HPDE6-E6E7 (cell line): ENCODE data around the gene EPHB1.

Experiments used
- DNase-seq: peaks from one replicate; pipeline ENCODE4 v3.0.0; 2011; ENCODE audit warnings: missing footprints; ENCODE audit errors: extremely low spot score

EPHB1 gene

DNA sequence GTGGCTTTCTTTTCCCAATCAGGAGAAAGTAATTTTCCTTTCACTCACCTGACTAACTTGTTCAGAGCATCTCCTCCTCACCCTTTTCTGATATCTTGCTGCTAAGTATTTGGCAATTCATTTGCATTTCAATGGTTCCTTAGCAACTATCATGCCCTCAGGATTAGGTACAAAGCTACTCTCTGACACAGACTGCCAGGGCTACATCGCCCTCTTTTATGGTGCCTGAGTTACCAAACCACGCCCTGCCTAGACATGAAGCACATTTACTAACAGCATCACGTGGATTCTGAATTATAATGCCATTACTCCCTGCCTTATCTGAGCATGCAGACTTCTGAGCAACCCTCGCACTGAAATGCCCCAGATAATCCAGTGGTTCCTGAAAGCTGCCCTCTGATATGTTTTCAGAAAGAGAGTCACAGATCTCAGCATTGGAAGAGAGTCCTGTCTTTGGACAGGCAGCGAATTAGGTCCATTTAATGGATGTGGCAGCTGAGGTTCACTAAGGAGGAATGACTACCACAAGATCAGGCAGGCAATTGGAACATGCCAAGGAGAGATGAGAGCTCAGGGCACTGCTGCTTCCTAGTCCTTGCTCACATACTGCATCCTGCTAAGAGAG is 14.5 kb downstream of the EPHB1 start:
- no peak for DNase-seq

DNA sequence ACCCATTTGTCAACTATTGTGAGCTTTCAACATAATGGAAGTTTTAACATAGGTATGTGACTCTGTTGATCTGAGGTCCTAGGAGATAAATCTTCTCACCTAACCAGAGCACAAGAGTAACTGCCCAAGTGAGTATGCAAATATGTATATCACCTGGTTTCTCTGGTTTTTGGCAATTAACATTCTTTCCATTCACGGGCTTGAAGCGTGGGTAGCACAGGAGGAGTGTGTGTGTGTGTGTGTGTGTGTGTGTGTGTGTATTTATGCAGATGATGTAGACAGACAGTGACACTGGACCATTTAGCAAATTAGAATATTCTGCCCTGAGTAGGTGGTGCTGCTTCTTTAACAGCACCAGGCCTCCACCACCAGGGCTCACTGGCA is 15.0 kb downstream of the EPHB1 start:
- DNase-seq = no peak

DNA sequence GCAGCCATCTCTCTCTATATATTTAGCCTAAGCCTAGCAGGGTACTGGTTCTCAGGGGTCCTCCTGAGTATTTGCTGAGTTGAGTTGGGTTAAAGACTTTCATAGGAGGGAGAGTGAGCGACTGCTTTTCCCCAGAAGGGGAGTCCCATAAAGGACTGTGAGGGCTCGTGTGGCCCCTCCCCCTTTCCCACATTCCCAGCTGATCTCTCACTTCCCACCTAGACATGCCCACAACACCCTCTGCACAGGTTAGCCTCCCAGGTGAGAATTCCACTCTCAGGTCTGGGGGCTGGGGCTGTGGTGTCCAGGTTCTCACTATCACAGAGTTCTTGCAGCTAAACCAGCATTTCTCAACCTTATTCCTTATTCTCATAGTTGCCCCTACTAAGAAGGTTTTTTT is 15.8 kb downstream of the EPHB1 start:
- no peak for DNase-seq

DNA sequence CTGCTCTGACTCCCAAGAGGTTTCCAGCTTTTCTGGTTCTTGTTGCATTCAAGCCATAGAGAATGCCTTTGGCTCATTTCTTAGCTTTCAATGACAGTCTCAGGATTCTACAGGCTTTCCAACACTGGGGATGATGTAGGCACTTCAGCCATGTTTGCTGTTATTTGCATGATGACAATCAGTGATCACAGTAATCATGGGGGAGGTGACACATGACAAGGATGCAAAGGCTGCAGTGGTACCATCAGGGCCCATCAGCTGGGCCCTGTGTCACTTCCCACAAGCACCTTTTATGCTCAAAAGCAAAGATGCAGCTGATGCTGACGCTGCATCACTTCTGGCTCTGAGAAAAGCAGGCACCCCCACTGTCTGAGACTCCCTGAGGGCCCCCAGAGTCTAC is 18.6 kb downstream of the EPHB1 start:
- no peak for DNase-seq

DNA sequence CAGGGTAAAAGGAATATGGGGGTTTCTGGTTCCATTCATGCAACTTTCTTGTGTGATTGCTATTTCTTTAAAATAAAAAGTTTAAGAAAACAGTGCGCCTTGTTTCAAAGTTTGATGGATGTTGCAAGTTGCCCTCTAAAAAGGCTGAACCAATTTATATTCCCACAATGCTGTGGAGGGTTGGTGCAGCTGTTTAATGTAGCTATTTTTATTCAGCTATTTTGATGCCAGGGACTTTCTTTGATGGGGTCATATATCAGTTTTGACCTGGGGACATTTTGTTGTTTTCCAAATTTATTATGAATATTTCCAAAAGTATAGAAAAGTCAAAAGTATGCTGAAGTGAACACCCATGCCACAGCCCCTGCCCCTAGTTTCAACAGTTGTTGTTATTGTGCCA is 20.5 kb downstream of the EPHB1 start:
- no peak for DNase-seq

- DNase-seq = no peak
Observed at GRCh38 chr3:134816623-134817022, 21.6 kb downstream of the EPHB1 start.

DNA sequence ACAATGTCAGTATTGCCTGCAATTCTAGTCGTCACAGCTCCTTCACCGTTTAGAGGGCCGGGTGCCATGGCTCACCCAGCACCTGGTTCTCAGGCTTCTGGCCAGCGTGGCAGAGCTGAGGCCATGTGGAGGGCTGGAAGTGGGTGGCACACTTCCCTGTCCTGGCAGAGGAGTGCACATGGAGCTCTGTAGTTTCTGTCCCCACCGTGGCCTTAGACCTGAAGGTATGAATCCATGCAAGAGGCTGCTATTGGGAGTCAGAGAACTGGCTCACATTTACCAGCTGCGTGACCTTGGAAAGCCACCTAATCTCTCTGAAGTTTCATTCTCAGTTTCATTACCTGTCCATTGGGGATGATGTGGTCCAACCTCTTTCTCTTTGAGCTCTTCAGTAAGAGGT is 22.2 kb downstream of the EPHB1 start:
- DNase-seq = no peak

DNA sequence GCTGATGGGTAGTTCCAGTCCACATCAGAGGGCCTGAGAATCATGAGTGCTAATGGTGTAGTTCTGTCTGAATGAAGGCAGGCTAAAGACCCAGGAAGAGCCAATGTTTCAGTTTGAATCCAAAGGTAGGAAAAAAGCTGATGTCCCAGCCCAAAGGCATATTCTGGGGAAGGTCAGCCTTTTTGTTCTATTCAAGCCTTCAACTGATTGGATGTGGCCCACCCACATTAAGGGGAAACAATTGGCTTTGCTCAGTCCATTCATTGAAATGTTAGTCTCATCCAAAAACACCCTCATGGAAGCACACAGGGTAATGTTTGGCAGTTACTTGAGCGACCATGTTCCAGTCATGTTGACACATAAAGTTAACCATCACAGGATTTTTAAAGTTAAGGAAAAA is 25.9 kb downstream of the EPHB1 start:
- DNase-seq = no peak

DNA sequence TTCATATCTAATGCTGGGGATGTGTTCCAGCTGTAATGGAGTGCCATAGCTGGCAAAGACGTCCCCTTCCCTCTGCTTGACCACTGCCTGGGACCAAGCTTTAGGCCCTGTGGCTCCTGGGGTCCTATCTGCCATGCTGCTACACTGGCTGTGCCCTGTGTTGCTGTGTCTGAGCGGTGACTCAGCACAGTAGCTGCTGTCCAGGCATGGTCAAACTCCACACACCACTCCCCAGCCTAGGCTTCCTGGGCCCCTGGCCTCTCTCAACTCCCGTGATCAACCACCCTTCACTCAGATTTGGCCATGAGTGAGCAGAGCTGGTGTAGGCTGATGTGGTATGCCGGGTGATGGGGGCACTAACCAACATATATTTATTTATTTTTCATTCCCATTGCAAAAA is 27.0 kb downstream of the EPHB1 start:
- no peak for DNase-seq

- DNase-seq = no peak
Observed at GRCh38 chr3:134823679-134824078, 28.6 kb downstream of the EPHB1 start.

DNA sequence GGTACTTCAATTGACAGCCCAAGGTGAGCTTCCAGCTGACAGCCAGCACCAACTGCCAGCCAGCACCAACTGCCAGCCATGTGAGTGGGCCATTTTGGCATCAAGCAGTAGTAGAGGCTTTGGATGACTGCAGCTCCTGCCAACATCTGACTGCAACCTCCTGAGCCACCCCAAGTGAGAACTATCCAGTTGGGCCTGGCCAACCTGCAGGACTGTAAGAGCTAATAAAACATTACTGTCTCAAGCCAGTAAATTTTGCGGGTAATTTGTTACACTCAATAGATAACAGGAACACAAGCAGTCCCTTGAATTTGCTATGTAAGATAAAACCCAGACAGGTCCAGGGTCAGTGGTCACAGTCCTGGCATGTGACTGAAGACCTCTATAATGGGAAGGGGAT is 29.7 kb downstream of the EPHB1 start:
- no peak for DNase-seq

DNA sequence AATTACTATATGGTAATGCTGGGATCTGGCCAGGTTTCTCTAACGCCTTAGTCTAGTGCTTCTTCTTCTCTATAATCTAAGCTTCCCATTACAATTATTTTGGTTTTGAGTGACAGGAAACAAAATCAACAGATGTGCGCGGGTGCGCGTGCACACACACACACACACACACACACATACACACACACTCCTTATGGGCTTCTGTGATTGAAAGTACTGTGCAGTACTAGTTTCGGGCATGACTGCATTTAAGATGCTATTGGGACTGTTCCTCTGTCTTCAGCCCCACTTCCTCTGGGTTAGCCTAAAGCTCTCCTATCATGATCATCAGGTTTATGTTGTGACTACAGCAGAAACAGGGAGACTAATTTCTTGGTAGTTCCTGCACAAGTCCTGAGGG is 32.2 kb downstream of the EPHB1 start:
- DNase-seq = no peak

DNA sequence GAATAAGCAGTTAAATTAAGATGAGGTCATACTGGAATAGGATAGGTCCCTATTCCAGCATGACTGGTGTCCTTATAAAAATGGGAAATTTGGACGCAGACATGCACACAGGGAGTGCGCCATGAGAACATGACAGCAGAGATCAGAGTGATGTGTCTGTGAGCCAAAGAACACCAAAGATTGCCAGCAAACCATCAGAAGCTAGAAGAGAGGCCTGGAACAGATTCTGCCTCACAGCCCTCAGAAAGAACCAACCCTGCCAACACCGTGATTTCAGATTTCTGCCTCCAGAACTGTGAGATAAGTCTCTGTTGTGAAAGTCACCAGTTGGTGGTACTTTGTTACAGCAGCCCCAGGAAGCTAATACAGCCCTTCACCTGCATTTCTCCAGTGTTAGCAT is 34.7 kb downstream of the EPHB1 start:
- DNase-seq = no peak

DNA sequence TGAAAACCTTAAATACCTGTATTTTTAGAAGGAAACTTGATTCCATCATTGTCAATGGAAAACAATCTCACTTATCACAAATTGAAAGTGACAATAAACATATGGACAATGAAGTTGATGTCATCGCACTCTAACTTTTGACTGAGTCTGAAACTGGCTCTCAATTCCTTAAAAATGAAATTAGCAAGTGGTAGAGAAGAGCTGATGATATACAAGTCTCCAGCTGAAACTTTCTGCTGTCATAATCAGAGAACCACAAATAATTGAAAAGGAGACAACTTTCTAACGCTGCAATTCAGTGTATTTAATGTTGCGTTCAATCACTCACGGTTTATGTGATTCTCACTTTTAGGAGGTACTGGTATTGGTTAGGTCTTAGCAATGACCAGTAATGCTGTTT is 37.5 kb downstream of the EPHB1 start:
- no peak for DNase-seq

- DNase-seq = no peak
Observed at GRCh38 chr3:134833453-134834163, 38.5 kb downstream of the EPHB1 start.

DNA sequence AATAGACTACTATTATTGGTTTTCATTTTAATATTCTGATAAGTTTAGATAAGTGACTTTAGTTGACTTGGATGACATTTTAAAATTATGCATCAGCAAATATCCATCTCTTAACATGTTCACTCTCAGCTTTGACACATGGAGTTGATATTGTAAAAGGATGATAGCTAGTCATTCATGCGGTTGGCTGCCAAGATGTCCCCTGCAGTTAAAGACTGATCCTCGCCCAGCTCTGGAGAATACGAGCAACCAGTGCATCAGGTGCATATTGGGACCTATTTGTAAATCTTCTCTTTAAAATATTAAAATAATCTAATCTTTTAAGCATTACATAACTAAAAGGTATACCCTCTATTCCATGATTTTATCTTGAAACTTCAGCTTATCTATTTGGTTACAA is 41.9 kb downstream of the EPHB1 start:
- DNase-seq = no peak

DNA sequence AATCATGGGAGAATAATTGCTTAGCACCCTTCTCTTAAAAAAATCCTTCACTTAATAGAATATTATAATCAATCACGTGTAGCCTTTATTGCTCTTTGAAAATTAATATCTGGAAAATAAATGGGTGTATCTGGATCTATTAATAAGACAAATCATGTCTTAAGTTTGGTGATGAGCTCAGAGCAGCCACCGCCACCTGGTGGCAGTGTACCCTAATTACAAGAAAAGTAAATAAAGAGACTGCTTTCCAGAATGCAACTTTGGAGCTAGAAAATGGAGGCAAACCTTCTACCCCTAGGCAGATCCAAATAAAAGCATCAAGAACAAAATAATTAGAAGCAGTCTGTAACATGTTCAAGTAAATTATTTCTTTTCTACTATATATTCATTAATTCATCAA is 43.5 kb downstream of the EPHB1 start:
- no peak for DNase-seq

- no peak for DNase-seq
Observed at GRCh38 chr3:134839422-134839821, 44.4 kb downstream of the EPHB1 start.

DNA sequence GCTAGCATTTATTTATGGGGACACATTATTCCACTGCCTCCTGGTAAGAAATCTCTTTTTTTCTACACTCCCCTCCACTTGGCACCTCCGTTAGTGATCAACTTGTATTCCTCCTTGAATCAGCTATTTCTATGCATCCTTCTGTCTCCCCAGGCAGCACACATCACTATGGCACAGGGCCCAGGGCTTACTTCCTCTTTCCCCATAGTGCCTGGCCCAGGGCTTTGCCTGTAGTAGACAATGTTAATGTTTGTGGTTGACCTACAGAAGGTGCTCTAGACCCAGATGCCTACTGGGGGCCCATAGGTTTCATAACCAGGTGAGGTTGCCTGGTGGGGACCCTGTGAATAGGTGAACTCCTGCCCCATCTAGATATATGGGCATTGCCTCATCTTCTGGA is 44.9 kb downstream of the EPHB1 start:
- DNase-seq = no peak

- no peak for DNase-seq
Observed at GRCh38 chr3:134840459-134840858, 45.4 kb downstream of the EPHB1 start.

DNA sequence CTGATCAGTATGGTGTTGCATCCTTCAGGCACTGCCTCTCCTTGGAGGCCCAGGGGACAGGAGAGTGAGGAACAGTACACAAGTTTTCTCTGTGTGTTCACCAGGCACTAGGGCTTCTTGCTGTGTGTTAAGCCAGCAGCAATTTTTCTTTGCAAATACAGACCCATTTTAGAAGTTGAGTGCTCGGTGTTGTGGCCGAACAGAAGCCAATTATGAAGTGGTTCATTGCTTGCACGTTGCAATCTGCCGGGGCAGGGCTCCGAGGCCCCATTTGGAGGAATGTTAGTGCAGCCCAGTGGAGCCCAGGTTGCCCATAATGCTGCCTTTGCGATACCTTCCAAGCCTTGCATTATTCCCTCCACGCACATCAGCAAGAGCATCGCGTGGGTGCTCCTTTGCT is 51.0 kb downstream of the EPHB1 start:
- no peak for DNase-seq

DNA sequence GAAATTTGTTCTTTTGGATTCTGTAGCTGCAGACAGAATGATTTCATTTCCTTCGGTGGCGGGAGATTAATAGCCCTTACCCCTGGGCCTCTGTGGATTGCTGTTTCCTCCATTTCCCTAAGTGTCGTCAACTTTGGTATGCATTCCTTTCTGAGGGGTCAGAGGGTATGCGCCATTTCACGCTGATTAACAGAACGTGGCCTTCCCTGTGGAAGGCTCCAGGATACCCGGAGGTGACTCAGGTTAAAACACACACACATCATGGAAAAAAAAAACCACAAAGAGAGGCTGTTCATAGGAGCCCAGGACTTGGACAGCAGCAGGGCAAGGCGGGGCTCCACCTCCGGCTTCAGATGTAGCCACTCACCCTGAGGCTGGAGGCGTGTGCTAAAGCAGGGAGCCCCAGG is 51.9 kb downstream of the EPHB1 start:
- DNase-seq = peak; percentile 4

GRCh38 chr3:134847349-134847748 is 52.3 kb downstream of the EPHB1 start:
- no peak for DNase-seq

DNA sequence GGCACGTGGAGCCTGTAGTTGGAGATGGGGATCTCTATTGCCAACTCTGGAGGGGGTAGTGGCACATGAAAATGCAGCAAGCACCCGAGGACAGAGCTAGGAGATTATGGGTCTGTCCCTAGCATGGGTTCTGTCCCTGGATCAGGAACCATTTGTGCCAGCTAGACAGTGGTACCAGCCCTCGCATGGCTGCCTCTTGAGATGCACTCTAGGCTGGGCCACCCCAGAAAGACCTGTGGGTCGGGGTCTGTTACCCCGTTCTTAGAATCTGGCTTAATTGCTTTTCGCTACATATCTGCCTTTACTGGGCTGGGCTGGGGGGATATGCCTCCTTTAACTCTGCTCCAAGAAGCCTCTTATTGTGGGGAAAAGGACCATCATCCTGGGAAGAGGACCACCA is 54.5 kb downstream of the EPHB1 start:
- no peak for DNase-seq
